Glutamatergic neuron (in vitro differentiated cells): ENCODE results near the gene MRPL51. TPM values are rescaled to one million over a fixed set of nuclear protein-coding genes. Genes with fewer than 3 reads are reported as not detected.
"Not testable (repeated sequence)": the region's sequence is repeated elsewhere in the genome, so short reads cannot be mapped to it uniquely, and the experiment has no call there.

Experiments
- DNase-seq: peaks from one replicate; pipeline ENCODE4 v3.0.0; 2022
- H3K27ac Mint-ChIP-seq: one replicate; pipeline ENCODE4 v1.8.0; 2020; ENCODE audit warnings: mild to moderate bottlenecking, mixed read lengths, inconsistent platforms; ENCODE audit not compliant: unreplicated experiment
- H3K27me3 Mint-ChIP-seq: one replicate; pipeline ENCODE4 v1.8.0; 2020; ENCODE audit warnings: mild to moderate bottlenecking, moderate library complexity, mixed read lengths, inconsistent platforms; ENCODE audit not compliant: unreplicated experiment
- H3K36me3 Mint-ChIP-seq: one replicate; pipeline ENCODE4 v1.8.0; 2020; ENCODE audit warnings: mild to moderate bottlenecking, mixed read lengths, inconsistent platforms; ENCODE audit not compliant: unreplicated experiment
- H3K4me1 Mint-ChIP-seq: one replicate; pipeline ENCODE4 v1.8.0; 2020; ENCODE audit warnings: mild to moderate bottlenecking, low read depth, mixed read lengths, inconsistent platforms; ENCODE audit not compliant: unreplicated experiment
- H3K4me3 Mint-ChIP-seq: one replicate; pipeline ENCODE4 v1.8.0; 2020; ENCODE audit warnings: mild to moderate bottlenecking, mixed read lengths, inconsistent platforms; ENCODE audit not compliant: unreplicated experiment
- H3K9me3 Mint-ChIP-seq: one replicate; pipeline ENCODE4 v1.8.0; 2020; ENCODE audit warnings: mild to moderate bottlenecking, moderate library complexity, mixed read lengths, inconsistent platforms; ENCODE audit not compliant: unreplicated experiment
- CTCF ChIP-seq: fragments of 200-600 bp; sonication (generic); IDR thresholded peaks from one replicate; pipeline ENCODE4 v1.5.0; 2021; ENCODE audit not compliant: partially characterized antibody, unreplicated experiment
- total RNA-seq: library from RNA; stranded (reverse); fragmentation: NEBNext Ultra II Directional; extraction: Animal tissue kit (Norgen Biotek cat#: 25700); gene quantifications from one replicate; pipeline ENCODE4 v1.2.1, GENCODE V29; 2021; ENCODE audit not compliant: unreplicated experiment

The MRPL51 gene
- total RNA-seq, 1 donor from 2014 or later, result 138 TPM

- no peak for DNase-seq
- H3K4me3 Mint-ChIP-seq, result peak overlapping the region; percentile 90
- H3K27ac Mint-ChIP-seq, result no peak overlapping the region
- H3K27me3 Mint-ChIP-seq, result peaks cover 4% of the 10 kb centered on the region
- peaks cover 5% of the 10 kb centered on the region for H3K36me3 Mint-ChIP-seq
- H3K9me3 Mint-ChIP-seq, result peaks cover 15% of the 10 kb centered on the region
- peaks cover 1% of the 10 kb centered on the region for H3K4me1 Mint-ChIP-seq
- no peak for TF ChIP-seq CTCF
Observed at GRCh38 chr12:6471989-6472360, 21.1 kb downstream of the MRPL51 start.

GRCh38 chr12:6470375-6471163 lies 22.5 kb downstream of the MRPL51 start, which contains the start of gene VAMP1:
VAMP1 (minus strand) TSS chr12:6470677; CDS start chr12:6470531, 146 bp downstream.
- TF ChIP-seq CTCF, result no peak
- peaks cover 14% of the 10 kb centered on the region for H3K9me3 Mint-ChIP-seq
- DNase-seq, result peak; percentile 99

GRCh38 chr12:6469609-6470374 lies 23.3 kb downstream of the MRPL51 start:
- TF ChIP-seq CTCF, result no peak
- H3K9me3 Mint-ChIP-seq, result peaks cover 14% of the 10 kb centered on the region
- H3K4me1 Mint-ChIP-seq, result peaks cover 1% of the 10 kb centered on the region
- peak overlapping the region; percentile 38 for H3K27ac Mint-ChIP-seq
- H3K4me3 Mint-ChIP-seq, result peak overlapping the region; percentile 90
- peaks cover 4% of the 10 kb centered on the region for H3K27me3 Mint-ChIP-seq
- DNase-seq, result no peak
- peaks cover under 1% of the 10 kb centered on the region for H3K36me3 Mint-ChIP-seq

More at GRCh38 chr12:6470375-6471163, 22.5 kb downstream of the MRPL51 start, which contains the start of gene VAMP1:
- peaks cover 4% of the 10 kb centered on the region for H3K27me3 Mint-ChIP-seq
- H3K27ac Mint-ChIP-seq, result peak within 1 kb of the TSS; percentile 89
- H3K4me3 Mint-ChIP-seq, result peak within 1 kb of the TSS; percentile 90
- no peaks in the 10 kb centered on the region for H3K36me3 Mint-ChIP-seq
- H3K4me1 Mint-ChIP-seq, result peaks cover 1% of the 10 kb centered on the region

- Mint-ChIP-seq H3K27me3 (peaks cover 4% of the 10 kb centered on the region), H3K4me3 (peak overlapping the region; percentile 90), H3K9me3 (peaks cover 12% of the 10 kb centered on the region), H3K27ac (no peak overlapping the region), H3K36me3 (peaks cover 4% of the 10 kb centered on the region), H3K4me1 (no peaks in the 10 kb centered on the region)
- no peak for DNase-seq
- TF ChIP-seq CTCF, result no peak
Observed at GRCh38 chr12:6469092-6469491, 24.0 kb downstream of the MRPL51 start.

GRCh38 chr12:6468283-6468575 lies 24.8 kb downstream of the MRPL51 start:
- Mint-ChIP-seq H3K27me3 (peaks cover 4% of the 10 kb centered on the region), H3K27ac (no peak overlapping the region), H3K4me1 (no peaks in the 10 kb centered on the region), H3K9me3 (peaks cover 12% of the 10 kb centered on the region), H3K4me3 (no peak overlapping the region), H3K36me3 (peaks cover 9% of the 10 kb centered on the region)
- no peak for DNase-seq
- TF ChIP-seq CTCF, result no peak

GRCh38 chr12:6467571-6468282 lies 25.3 kb downstream of the MRPL51 start:
- not testable (repeated sequence) for H3K27ac Mint-ChIP-seq, DNase-seq, H3K4me3 Mint-ChIP-seq, H3K36me3 Mint-ChIP-seq, H3K27me3 Mint-ChIP-seq, H3K4me1 Mint-ChIP-seq
- peaks cover 12% of the 10 kb centered on the region for H3K9me3 Mint-ChIP-seq

GRCh38 chr12:6466751-6467150 lies 26.3 kb downstream of the MRPL51 start:
- H3K9me3 Mint-ChIP-seq, result peaks cover 12% of the 10 kb centered on the region
- not testable (repeated sequence) for DNase-seq, H3K27ac Mint-ChIP-seq, H3K4me1 Mint-ChIP-seq, H3K36me3 Mint-ChIP-seq, H3K27me3 Mint-ChIP-seq, H3K4me3 Mint-ChIP-seq
